Activated T-cell treated with anti-CD3 and anti-CD28 coated beads, Interleukin-2, amount 50 U/mL, for 24 hours (primary cell): Measurements from ENCODE around the gene ASXL2.
"Not testable (repeated sequence)": the region's sequence is repeated elsewhere in the genome, so short reads cannot be mapped to it uniquely, and the experiment has no call there.

Experiments used
- DNase-seq: peaks from one replicate; pipeline ENCODE4 v3.0.0-alpha.2; 2020
- H3K27ac Mint-ChIP-seq: 2 replicates; pipeline ENCODE4 v1.8.0; 2020; ENCODE audit warnings: mild to moderate bottlenecking, mixed read lengths
- H3K27me3 Mint-ChIP-seq: 2 replicates; pipeline ENCODE4 v1.8.0; 2020; ENCODE audit warnings: mixed read lengths
- H3K36me3 Mint-ChIP-seq: 2 replicates; pipeline ENCODE4 v1.8.0; 2020; ENCODE audit warnings: low read depth, mixed read lengths
- H3K4me1 Mint-ChIP-seq: 2 replicates; pipeline ENCODE4 v1.8.0; 2020; ENCODE audit warnings: low read depth, mixed read lengths
- H3K4me3 Mint-ChIP-seq: 2 replicates; pipeline ENCODE4 v1.8.0; 2020; ENCODE audit warnings: mild to moderate bottlenecking, moderate library complexity, mixed read lengths
- H3K9me3 Mint-ChIP-seq: 2 replicates; pipeline ENCODE4 v1.8.0; 2020; ENCODE audit warnings: mixed read lengths

The ASXL2 gene

GRCh38 chr2:25867396-25868003 lies 10.8 kb downstream of the ASXL2 start:
- Mint-ChIP-seq H3K4me3 (no peak overlapping the region), H3K27ac (no peak overlapping the region), H3K27me3 (no peaks in the 10 kb centered on the region), H3K36me3 (peaks cover 59% of the 10 kb centered on the region), H3K4me1 (peaks cover 20% of the 10 kb centered on the region), H3K9me3 (no peaks in the 10 kb centered on the region)
- DNase-seq: no peak

GRCh38 chr2:25856377-25856776 lies 21.9 kb downstream of the ASXL2 start:
- H3K36me3 Mint-ChIP-seq: peaks cover 9% of the 10 kb centered on the region
- no peak for DNase-seq
- no peaks in the 10 kb centered on the region for H3K27me3 Mint-ChIP-seq
- H3K4me3 Mint-ChIP-seq: no peak overlapping the region
- H3K9me3 Mint-ChIP-seq: no peaks in the 10 kb centered on the region
- H3K4me1 Mint-ChIP-seq: peaks cover 64% of the 10 kb centered on the region
- H3K27ac Mint-ChIP-seq: peak overlapping the region; percentile 33

- Mint-ChIP-seq H3K27me3 (no peaks in the 10 kb centered on the region), H3K4me1 (peaks cover 67% of the 10 kb centered on the region), H3K27ac (peak overlapping the region; percentile 50), H3K4me3 (no peak overlapping the region), H3K36me3 (peaks cover 9% of the 10 kb centered on the region), H3K9me3 (no peaks in the 10 kb centered on the region)
- no peak for DNase-seq
These were observed 23.2 kb downstream of the ASXL2 start for GRCh38 chr2:25855065-25855464.

- Mint-ChIP-seq H3K4me1 (peaks cover 66% of the 10 kb centered on the region), H3K36me3 (peaks cover 9% of the 10 kb centered on the region), H3K27ac (peak overlapping the region; percentile 50), H3K9me3 (no peaks in the 10 kb centered on the region), H3K27me3 (no peaks in the 10 kb centered on the region), H3K4me3 (no peak overlapping the region)
- DNase-seq: no peak
These were observed 23.7 kb downstream of the ASXL2 start for GRCh38 chr2:25854613-25855012.

GRCh38 chr2:25853038-25853638 lies 25.1 kb downstream of the ASXL2 start:
- Mint-ChIP-seq H3K4me3 (peak overlapping the region; percentile 70), H3K4me1 (peaks cover 61% of the 10 kb centered on the region)
- no peak for DNase-seq

GRCh38 chr2:25851740-25852503 lies 26.4 kb downstream of the ASXL2 start:
- Mint-ChIP-seq H3K27me3 (no peaks in the 10 kb centered on the region), H3K9me3 (no peaks in the 10 kb centered on the region), H3K4me1 (peaks cover 54% of the 10 kb centered on the region), H3K4me3 (peak overlapping the region; percentile 70), H3K27ac (peak overlapping the region; percentile 94), H3K36me3 (peaks cover 14% of the 10 kb centered on the region)
- peak; percentile 56 for DNase-seq

More at GRCh38 chr2:25853038-25853638, 25.1 kb downstream of the ASXL2 start:
- Mint-ChIP-seq H3K36me3 (peaks cover 9% of the 10 kb centered on the region), H3K9me3 (no peaks in the 10 kb centered on the region), H3K27me3 (no peaks in the 10 kb centered on the region), H3K27ac (peak overlapping the region; percentile 94)

GRCh38 chr2:25850400-25850799 lies 27.9 kb downstream of the ASXL2 start:
- H3K9me3 Mint-ChIP-seq, H3K27me3 Mint-ChIP-seq, DNase-seq: not testable (repeated sequence)
- peak overlapping the region; percentile 24 for H3K4me3 Mint-ChIP-seq
- H3K27ac Mint-ChIP-seq: peak overlapping the region; percentile 89
- H3K4me1 Mint-ChIP-seq: peaks cover 60% of the 10 kb centered on the region
- peaks cover 15% of the 10 kb centered on the region for H3K36me3 Mint-ChIP-seq

GRCh38 chr2:25849350-25849749 lies 28.9 kb downstream of the ASXL2 start:
- not testable (repeated sequence) for H3K27ac Mint-ChIP-seq, H3K4me3 Mint-ChIP-seq, H3K27me3 Mint-ChIP-seq, H3K9me3 Mint-ChIP-seq, DNase-seq
- H3K36me3 Mint-ChIP-seq: peaks cover 19% of the 10 kb centered on the region
- H3K4me1 Mint-ChIP-seq: peaks cover 53% of the 10 kb centered on the region

GRCh38 chr2:25845843-25846505 lies 32.3 kb downstream of the ASXL2 start:
- DNase-seq: no peak
- H3K36me3 Mint-ChIP-seq: peaks cover 40% of the 10 kb centered on the region
- H3K9me3 Mint-ChIP-seq: no peaks in the 10 kb centered on the region
- H3K4me3 Mint-ChIP-seq: no peak overlapping the region
- no peaks in the 10 kb centered on the region for H3K27me3 Mint-ChIP-seq
- peaks cover 22% of the 10 kb centered on the region for H3K4me1 Mint-ChIP-seq
- no peak overlapping the region for H3K27ac Mint-ChIP-seq

- Mint-ChIP-seq H3K4me1 (peaks cover 19% of the 10 kb centered on the region), H3K9me3 (no peaks in the 10 kb centered on the region), H3K27me3 (no peaks in the 10 kb centered on the region), H3K36me3 (peaks cover 52% of the 10 kb centered on the region), H3K27ac (no peak overlapping the region), H3K4me3 (no peak overlapping the region)
- no peak for DNase-seq
These were observed 34.2 kb downstream of the ASXL2 start for GRCh38 chr2:25844089-25844488.

GRCh38 chr2:25842155-25842554 lies 36.1 kb downstream of the ASXL2 start:
- H3K4me3 Mint-ChIP-seq: no peak overlapping the region
- H3K4me1 Mint-ChIP-seq: peaks cover 26% of the 10 kb centered on the region
- no peak for DNase-seq
- H3K27me3 Mint-ChIP-seq: no peaks in the 10 kb centered on the region
- H3K27ac Mint-ChIP-seq: no peak overlapping the region
- peaks cover 54% of the 10 kb centered on the region for H3K36me3 Mint-ChIP-seq
- H3K9me3 Mint-ChIP-seq: no peaks in the 10 kb centered on the region

GRCh38 chr2:25838152-25838756 lies 40.0 kb downstream of the ASXL2 start:
- no peaks in the 10 kb centered on the region for H3K9me3 Mint-ChIP-seq
- H3K4me3 Mint-ChIP-seq: no peak overlapping the region
- H3K36me3 Mint-ChIP-seq: peaks cover 52% of the 10 kb centered on the region
- no peak for DNase-seq
- peaks cover 40% of the 10 kb centered on the region for H3K4me1 Mint-ChIP-seq
- H3K27ac Mint-ChIP-seq: no peak overlapping the region
- H3K27me3 Mint-ChIP-seq: no peaks in the 10 kb centered on the region

GRCh38 chr2:25835906-25836305 lies 42.4 kb downstream of the ASXL2 start:
- no peaks in the 10 kb centered on the region for H3K9me3 Mint-ChIP-seq
- DNase-seq: no peak
- no peak overlapping the region for H3K4me3 Mint-ChIP-seq
- H3K4me1 Mint-ChIP-seq: peaks cover 61% of the 10 kb centered on the region
- no peak overlapping the region for H3K27ac Mint-ChIP-seq
- no peaks in the 10 kb centered on the region for H3K27me3 Mint-ChIP-seq
- H3K36me3 Mint-ChIP-seq: peaks cover 59% of the 10 kb centered on the region

- peaks cover 69% of the 10 kb centered on the region for H3K4me1 Mint-ChIP-seq
- no peak overlapping the region for H3K4me3 Mint-ChIP-seq
- no peaks in the 10 kb centered on the region for H3K27me3 Mint-ChIP-seq
- DNase-seq: no peak
- H3K27ac Mint-ChIP-seq: peak overlapping the region; percentile 85
- H3K36me3 Mint-ChIP-seq: peaks cover 61% of the 10 kb centered on the region
- no peaks in the 10 kb centered on the region for H3K9me3 Mint-ChIP-seq
These were observed 44.7 kb downstream of the ASXL2 start for GRCh38 chr2:25833566-25833965.
